Testis (tissue), 2 donors: ENCODE data around the gene IL1RAPL2.

ENCODE experiments used
- CTCF ChIP-seq, 3 experiments: fragments of 450-650 bp in 2 of 3; fragments of 200-600 bp in 1 of 3; sonication (generic) in 1 of 3; IDR thresholded peaks; one replicate each; pipeline ENCODE4 v1.5.1; 2016 to 2019; ENCODE audit warnings: antibody characterized with exemption in 3 of 3, mild to moderate bottlenecking in 2 of 3, moderate library complexity in 1 of 3
- POLR2A ChIP-seq: fragments of 450-650 bp; IDR thresholded peaks from one replicate; pipeline ENCODE4 v1.6.1; 2017; ENCODE audit warnings: antibody characterized with exemption, mild to moderate bottlenecking, moderate library complexity

DNA sequence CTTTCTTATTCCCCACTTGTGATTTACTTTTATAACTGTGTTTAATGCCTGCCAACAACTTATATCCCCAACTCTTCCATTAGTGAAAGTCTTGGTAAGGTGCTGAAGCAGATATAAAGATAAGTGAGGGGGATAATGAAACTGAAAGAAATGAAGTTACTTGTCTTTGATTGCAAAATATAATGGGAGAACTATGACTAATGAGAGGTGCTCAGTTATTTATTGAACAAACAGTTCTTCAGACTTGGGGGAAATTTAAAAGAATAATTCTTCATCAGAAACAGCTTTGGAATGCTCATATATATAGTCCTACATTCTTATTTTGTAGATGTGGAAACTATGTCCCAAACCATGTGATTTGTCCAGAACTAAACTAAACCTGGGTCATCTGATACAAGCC lies 441.0 kb downstream of the IL1RAPL2 start:
- TF ChIP-seq CTCF (IDR thresholded peaks at IDR 0.05) = no peak
- no peak for TF ChIP-seq POLR2A
